Fibroblast of lung (primary cell): ENCODE data around the gene ERBB4.

ENCODE experiments used
- CTCF ChIP-seq, 2 donors: IDR thresholded peaks in 1 of 2; conservative IDR thresholded peaks in 1 of 2; 1 replicate in 1 of 2; 2 replicates in 1 of 2; pipeline ENCODE4 v1.5.1; 2011 to 2012; ENCODE audit warnings: low read length in 2 of 2, control low read depth in 1 of 2, inconsistent platforms in 1 of 2, low read depth in 1 of 2, mild to moderate bottlenecking in 1 of 2
- EZH2 ChIP-seq: IDR thresholded peaks from 2 replicates; pipeline ENCODE4 v1.5.1; 2012; ENCODE audit warnings: low read length, control low read depth, mild to moderate bottlenecking; ENCODE audit errors: missing control alignments

GRCh38 chr2:211864328-211864727 is 674.3 kb downstream of the ERBB4 start:
- TF ChIP-seq CTCF (conservative IDR thresholded peaks at IDR 0.05 in 1 of 2, IDR thresholded peaks at IDR 0.05 in 1 of 2; ENCODE audit: low read depth in 1 of 2, low read length in 2 of 2) (no peak), EZH2 (no peak)
